Measurements from ENCODE around the gene TOR3A.

The TOR3A gene

DNA sequence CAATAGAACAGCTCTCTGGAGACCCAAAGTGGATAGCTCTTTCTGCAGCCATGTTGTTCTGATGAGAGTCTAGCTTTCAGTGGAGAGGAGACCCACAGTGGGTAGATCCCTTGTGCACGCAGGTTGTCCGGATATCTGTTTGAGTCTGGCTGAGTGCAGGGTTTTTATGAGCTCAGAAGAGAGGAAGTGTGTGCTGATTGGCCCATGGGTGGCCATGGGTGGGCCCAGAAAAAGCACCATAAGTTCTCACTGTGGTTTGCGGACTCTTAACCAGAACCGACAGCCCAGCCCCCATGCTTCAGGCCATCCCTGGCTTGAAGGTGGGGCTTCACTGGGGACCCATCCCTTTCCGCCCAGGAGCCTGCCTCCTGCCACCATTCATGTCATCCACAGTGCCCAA is 39.2 kb upstream of the TOR3A start:
- no peak for DNase-seq (ENCODE audit: low read depth)
- TF ChIP-seq, protein P1, sequence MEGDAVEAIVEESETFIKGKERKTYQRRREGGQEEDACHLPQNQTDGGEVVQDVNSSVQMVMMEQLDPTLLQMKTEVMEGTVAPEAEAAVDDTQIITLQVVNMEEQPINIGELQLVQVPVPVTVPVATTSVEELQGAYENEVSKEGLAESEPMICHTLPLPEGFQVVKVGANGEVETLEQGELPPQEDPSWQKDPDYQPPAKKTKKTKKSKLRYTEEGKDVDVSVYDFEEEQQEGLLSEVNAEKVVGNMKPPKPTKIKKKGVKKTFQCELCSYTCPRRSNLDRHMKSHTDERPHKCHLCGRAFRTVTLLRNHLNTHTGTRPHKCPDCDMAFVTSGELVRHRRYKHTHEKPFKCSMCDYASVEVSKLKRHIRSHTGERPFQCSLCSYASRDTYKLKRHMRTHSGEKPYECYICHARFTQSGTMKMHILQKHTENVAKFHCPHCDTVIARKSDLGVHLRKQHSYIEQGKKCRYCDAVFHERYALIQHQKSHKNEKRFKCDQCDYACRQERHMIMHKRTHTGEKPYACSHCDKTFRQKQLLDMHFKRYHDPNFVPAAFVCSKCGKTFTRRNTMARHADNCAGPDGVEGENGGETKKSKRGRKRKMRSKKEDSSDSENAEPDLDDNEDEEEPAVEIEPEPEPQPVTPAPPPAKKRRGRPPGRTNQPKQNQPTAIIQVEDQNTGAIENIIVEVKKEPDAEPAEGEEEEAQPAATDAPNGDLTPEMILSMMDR (conservative IDR thresholded peaks at IDR 0.05; ENCODE audit: low read depth, low read length) = no peak
- no peak overlapping the region for H3K4me3 ChIP-seq (ENCODE audit: low read length)

DNA sequence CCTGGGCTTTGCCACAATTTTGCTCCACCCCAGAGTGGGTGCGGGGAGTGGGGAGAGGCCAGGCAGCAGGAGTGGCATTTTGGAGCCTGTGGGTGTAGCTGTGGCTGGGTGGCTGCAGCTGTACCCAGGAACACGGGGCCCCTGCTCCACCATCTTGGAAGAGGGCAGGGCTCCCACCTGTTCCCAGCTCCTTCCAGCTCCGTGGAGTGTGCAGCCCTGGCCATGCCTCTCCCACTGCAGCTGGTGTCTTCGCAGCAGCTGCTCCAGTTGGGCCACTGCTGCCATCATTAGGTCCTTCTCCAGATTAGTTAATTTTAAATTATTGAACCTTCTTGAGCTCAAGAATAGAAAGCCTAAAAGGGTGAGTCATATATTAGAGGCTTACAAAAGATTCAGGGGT is 38.6 kb upstream of the TOR3A start:
- TF ChIP-seq, protein P1 (conservative IDR thresholded peaks at IDR 0.05; ENCODE audit: low read depth, low read length) = no peak
- no peak for DNase-seq (ENCODE audit: low read depth)
- no peak overlapping the region for H3K4me3 ChIP-seq (ENCODE audit: low read length)

GRCh38 chr1:179043907-179044306 is 38.0 kb upstream of the TOR3A start:
- H3K4me3 ChIP-seq (ENCODE audit: low read length) = no peak overlapping the region
- DNase-seq (ENCODE audit: low read depth) = no peak
- TF ChIP-seq, protein P1 (conservative IDR thresholded peaks at IDR 0.05; ENCODE audit: low read depth, low read length) = no peak

- TF ChIP-seq, protein P1 (conservative IDR thresholded peaks at IDR 0.05; ENCODE audit: low read depth, low read length) = no peak
- no peak overlapping the region for H3K4me3 ChIP-seq (ENCODE audit: low read length)
- DNase-seq (ENCODE audit: low read depth) = no peak
Measured at GRCh38 chr1:179046808-179047635, 34.8 kb upstream of the TOR3A start.

- H3K4me3 ChIP-seq (ENCODE audit: low read length) = no peak overlapping the region
- TF ChIP-seq, protein P1 (conservative IDR thresholded peaks at IDR 0.05; ENCODE audit: low read depth, low read length) = no peak
- no peak for DNase-seq (ENCODE audit: low read depth)
Measured at GRCh38 chr1:179047636-179047997, 34.3 kb upstream of the TOR3A start.

GRCh38 chr1:179048339-179049124 is 33.3 kb upstream of the TOR3A start:
- no peak overlapping the region for H3K4me3 ChIP-seq (ENCODE audit: low read length)
- DNase-seq (ENCODE audit: low read depth) = no peak
- TF ChIP-seq, protein P1 (conservative IDR thresholded peaks at IDR 0.05; ENCODE audit: low read depth, low read length) = no peak
